IMR-90 (cell line): ENCODE data around the gene PRKAG3. TPM values are rescaled to one million over a fixed set of nuclear protein-coding genes. Genes with fewer than 3 reads are reported as not detected.

Experiments used
- ATAC-seq: fragments of 200-7000 bp; cut with Tn5 transposase; 2 replicates; pipeline ENCODE4 v1.9.1; 2020; ENCODE audit warnings: low read depth, mild to moderate bottlenecking, moderate library complexity
- BruUV-seq: library from RNA; stranded (reverse); fragments of 400-500 nt; replicated peaks from 2 replicates; lab custom pipeline; 2021; lab: Mats Ljungman, UMichigan
- CTCF ChIA-PET: fragments of 300-600 bp; formaldehyde crosslinking; extraction: SDS; loops from one replicate; lab custom pipeline; 2021; ENCODE audit warnings: antibody characterized with exemption; lab: Yijun Ruan, JAX
- POLR2A ChIA-PET: fragments of 300-600 bp; sonication (Branson Sonifier 250); formaldehyde crosslinking; loops from one replicate; lab custom pipeline; 2022; ENCODE audit warnings: antibody characterized with exemption; ENCODE audit not compliant: unreplicated experiment; lab: Charles Lee
- DNase-seq: peaks from one replicate; pipeline ENCODE4 v3.0.0; 2013
- H2AFZ ChIP-seq: replicated peaks from 2 replicates; pipeline ENCODE3; 2013; ENCODE audit warnings: low read length, mild to moderate bottlenecking; ENCODE audit not compliant: poor library complexity
- H2AK5ac ChIP-seq: 2 replicates; pipeline ENCODE4 v1.6.1; 2013; ENCODE audit warnings: low read depth, low read length, inconsistent platforms
- H2AK9ac ChIP-seq: replicated peaks from 2 replicates; pipeline ENCODE3; 2013; ENCODE audit warnings: mild to moderate bottlenecking, low read depth, low read length, moderate library complexity; ENCODE audit not compliant: poor library complexity
- H2BK120ac ChIP-seq: 2 replicates; pipeline ENCODE4 v1.6.1; 2013; ENCODE audit warnings: low read depth, low read length, inconsistent platforms
- H2BK15ac ChIP-seq: 3 replicates; pipeline ENCODE4 v1.6.1; 2013; ENCODE audit warnings: low read depth, low read length, inconsistent platforms
- H2BK20ac ChIP-seq: 2 replicates; pipeline ENCODE4 v1.6.1; 2013; ENCODE audit warnings: low read depth, mild to moderate bottlenecking, inconsistent platforms, low read length, moderate library complexity
- H2BK5ac ChIP-seq: 2 replicates; pipeline ENCODE4 v1.6.1; 2013; ENCODE audit warnings: mild to moderate bottlenecking, low read depth, low read length, inconsistent platforms; ENCODE audit not compliant: poor library complexity, severe bottlenecking
- H3K14ac ChIP-seq: replicated peaks from 2 replicates; pipeline ENCODE4 v1.6.1; 2013; ENCODE audit warnings: low read depth, low read length, inconsistent platforms
- H3K18ac ChIP-seq: 2 replicates; pipeline ENCODE4 v1.6.1; 2013; ENCODE audit warnings: low read depth, low read length, control low read depth
- H3K23ac ChIP-seq: 2 replicates; pipeline ENCODE4 v1.6.1; 2013; ENCODE audit warnings: low read depth, low read length, inconsistent platforms
- H3K27ac ChIP-seq: 2 replicates; pipeline ENCODE4 v1.5.1; 2013; ENCODE audit warnings: mild to moderate bottlenecking, control low read depth, low read length; ENCODE audit not compliant: insufficient read depth
- H3K27me3 ChIP-seq: 2 replicates; pipeline ENCODE4 v1.6.1; 2013; ENCODE audit warnings: low read length; ENCODE audit not compliant: control insufficient read depth, insufficient read depth
- H3K36me3 ChIP-seq: 2 replicates; pipeline ENCODE4 v1.6.1; 2013; ENCODE audit warnings: low read length, mixed read lengths; ENCODE audit not compliant: control insufficient read depth, insufficient read depth
- H3K4ac ChIP-seq: 2 replicates; pipeline ENCODE4 v1.6.1; 2013; ENCODE audit warnings: low read depth, low read length, inconsistent platforms
- H3K4me1 ChIP-seq: 2 replicates; pipeline ENCODE4 v1.6.1; 2013; ENCODE audit warnings: low read length, mixed read lengths; ENCODE audit not compliant: control insufficient read depth, insufficient read depth
- H3K4me2 ChIP-seq: 2 replicates; pipeline ENCODE4 v1.6.1; 2013; ENCODE audit warnings: low read depth, mild to moderate bottlenecking, control low read depth, low read length, moderate library complexity
- H3K4me3 ChIP-seq: 2 replicates; pipeline ENCODE4 v1.5.1; 2013; ENCODE audit warnings: low read depth, mild to moderate bottlenecking, control low read depth, low read length, moderate library complexity; ENCODE audit not compliant: insufficient read depth
- H3K56ac ChIP-seq: 2 replicates; pipeline ENCODE4 v1.6.1; 2013; ENCODE audit warnings: low read length, inconsistent platforms; ENCODE audit not compliant: insufficient read depth; ENCODE audit errors: extremely low read depth
- H3K79me1 ChIP-seq, 2 experiments: 2 replicates each; pipeline ENCODE4 v1.6.1; 2013; ENCODE audit warnings: low read length in 2 of 2, inconsistent platforms in 1 of 2, low read depth in 1 of 2
- H3K9ac ChIP-seq: 2 replicates; pipeline ENCODE4 v1.6.1; 2013; ENCODE audit warnings: low read depth, low read length, control low read depth
- H3K9me1 ChIP-seq: 2 replicates; pipeline ENCODE4 v1.6.1; 2013; ENCODE audit warnings: low read length, inconsistent platforms; ENCODE audit not compliant: insufficient read depth
- H3K9me3 ChIP-seq: 2 replicates; pipeline ENCODE4 v1.6.1; 2013; ENCODE audit warnings: low read length; ENCODE audit not compliant: control insufficient read depth, insufficient read depth
- H4K20me1 ChIP-seq: 2 replicates; pipeline ENCODE4 v1.6.1; 2013; ENCODE audit warnings: low read length, inconsistent platforms; ENCODE audit not compliant: insufficient read depth
- H4K5ac ChIP-seq: 2 replicates; pipeline ENCODE4 v1.6.1; 2013; ENCODE audit warnings: mild to moderate bottlenecking, low read depth, low read length, control low read depth
- H4K8ac ChIP-seq, 2 experiments: 2 replicates each; pipeline ENCODE4 v1.6.1; 2013; ENCODE audit warnings: low read depth in 2 of 2, low read length in 2 of 2, control low read depth in 1 of 2, inconsistent platforms in 1 of 2
- H4K91ac ChIP-seq: 2 replicates; pipeline ENCODE4 v1.6.1; 2013; ENCODE audit warnings: low read depth, low read length, inconsistent platforms; ENCODE audit not compliant: insufficient read depth
- MAZ ChIP-seq: IDR thresholded peaks from 2 replicates; pipeline ENCODE4 v1.6.1; 2012; ENCODE audit warnings: low read depth, mild to moderate bottlenecking, low read length, improper control_type of control experiment, moderate library complexity, borderline replicate concordance
- POLR2A ChIP-seq: IDR thresholded peaks from 2 replicates; pipeline ENCODE4 v1.6.1; 2012; ENCODE audit warnings: mild to moderate bottlenecking, low read depth, low read length
- RFX5 ChIP-seq: IDR thresholded peaks from 2 replicates; pipeline ENCODE4 v1.8.0; 2012; ENCODE audit warnings: low read depth, mild to moderate bottlenecking, low read length, moderate library complexity
- WGBS, 2 experiments: methylation state at CpG; one replicate each; pipeline versions ENCODE4 v1.1.5 to v1.1.7; 2013; ENCODE audit warnings: missing lambda C conversion rate in 2 of 2; ENCODE audit not compliant: insufficient read length in 1 of 2; ENCODE audit errors: extremely low coverage in 2 of 2; 5-methylcytosine and 5-hydroxymethylcytosine counted together
- dilution Hi-C: fragments of 300-500 bp; cut with HindIII; formaldehyde crosslinking; loops from one replicate; pipeline ENCODE4 v1.14.3; 2018; ENCODE audit warnings: low sequenced_read_pairs; ENCODE audit not compliant: unreplicated experiment
- in situ Hi-C: fragments of 300-500 bp; cut with MboI; formaldehyde crosslinking; loops from 3 replicates; pipeline ENCODE4 v1.14.3; 2019; ENCODE audit warnings: low sequenced_read_pairs, inconsistent platforms, mixed read lengths
- intact Hi-C: fragments of 100-400 bp; cut with micrococcal nuclease; formaldehyde crosslinking; loops from 2 replicates; pipeline ENCODE4 v1.10.0; 2022
- polyA plus RNA-seq, 3 experiments: library from polyadenylated mRNA; depleted of rRNA; stranded (reverse); fragments of >200 nt; gene quantifications; 2 replicates each; pipeline ENCODE4 v1.2.3, GENCODE V29; 2012; ENCODE audit warnings: low replicate concordance in 1 of 3
- total RNA-seq: library from RNA; depleted of rRNA; stranded (reverse); fragments of >200 nt; gene quantifications from 2 replicates; pipeline ENCODE4 v1.2.3, GENCODE V29; 2012
- TF ChIP-seq, protein P1 (sequence below): fragments of 150-350 bp; IDR thresholded peaks from 2 replicates; pipeline ENCODE4 v1.6.1; 2016; ENCODE audit warnings: low read depth, mild to moderate bottlenecking, low read length, moderate library complexity, borderline replicate concordance
- TF ChIP-seq, protein P2 (sequence below): conservative IDR thresholded peaks from 2 replicates; pipeline ENCODE4 v1.5.1; 2012; ENCODE audit warnings: mild to moderate bottlenecking, low read depth, low read length, improper control_type of control experiment

Gene PRKAG3
- total and polyA plus RNA-seq, 2 of the 4 experiments (the other 2 are of a cell fraction) = not detected

DNA sequence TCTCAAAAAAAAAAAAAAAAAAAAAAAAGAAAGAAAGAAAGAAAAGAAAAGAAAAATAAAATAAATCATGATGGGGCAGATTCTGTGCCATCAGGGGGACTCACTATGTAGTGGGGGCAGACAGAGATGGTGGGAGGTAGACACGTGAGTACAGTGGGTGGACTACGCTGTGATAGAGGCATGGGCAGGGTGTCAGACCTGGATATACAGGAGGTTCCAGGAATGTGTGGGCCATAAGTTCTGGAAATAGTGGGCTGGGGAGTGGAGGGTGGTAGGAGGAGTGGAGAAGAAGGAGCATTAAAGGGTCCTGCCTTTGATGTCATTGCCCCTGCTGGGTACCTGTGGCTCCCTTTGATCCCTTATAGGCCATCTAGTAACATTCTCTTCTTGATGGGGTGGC, 19.2 kb upstream of the PRKAG3 start:
- dilution Hi-C loops = no loop called here
- no TSS peak for BruUV-seq
- H2BK5ac ChIP-seq = no peak overlapping the region
- no peak overlapping the region for H3K23ac ChIP-seq
- ATAC-seq (no peak), DNase-seq (no peak)
- H4K8ac ChIP-seq = no peak overlapping the region
- TF ChIP-seq, protein P1, sequence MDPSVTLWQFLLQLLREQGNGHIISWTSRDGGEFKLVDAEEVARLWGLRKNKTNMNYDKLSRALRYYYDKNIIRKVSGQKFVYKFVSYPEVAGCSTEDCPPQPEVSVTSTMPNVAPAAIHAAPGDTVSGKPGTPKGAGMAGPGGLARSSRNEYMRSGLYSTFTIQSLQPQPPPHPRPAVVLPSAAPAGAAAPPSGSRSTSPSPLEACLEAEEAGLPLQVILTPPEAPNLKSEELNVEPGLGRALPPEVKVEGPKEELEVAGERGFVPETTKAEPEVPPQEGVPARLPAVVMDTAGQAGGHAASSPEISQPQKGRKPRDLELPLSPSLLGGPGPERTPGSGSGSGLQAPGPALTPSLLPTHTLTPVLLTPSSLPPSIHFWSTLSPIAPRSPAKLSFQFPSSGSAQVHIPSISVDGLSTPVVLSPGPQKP = no peak
- TF ChIP-seq RFX5 (no peak), POLR2A (no peak), MAZ (no peak)
- TF ChIP-seq, protein P2, sequence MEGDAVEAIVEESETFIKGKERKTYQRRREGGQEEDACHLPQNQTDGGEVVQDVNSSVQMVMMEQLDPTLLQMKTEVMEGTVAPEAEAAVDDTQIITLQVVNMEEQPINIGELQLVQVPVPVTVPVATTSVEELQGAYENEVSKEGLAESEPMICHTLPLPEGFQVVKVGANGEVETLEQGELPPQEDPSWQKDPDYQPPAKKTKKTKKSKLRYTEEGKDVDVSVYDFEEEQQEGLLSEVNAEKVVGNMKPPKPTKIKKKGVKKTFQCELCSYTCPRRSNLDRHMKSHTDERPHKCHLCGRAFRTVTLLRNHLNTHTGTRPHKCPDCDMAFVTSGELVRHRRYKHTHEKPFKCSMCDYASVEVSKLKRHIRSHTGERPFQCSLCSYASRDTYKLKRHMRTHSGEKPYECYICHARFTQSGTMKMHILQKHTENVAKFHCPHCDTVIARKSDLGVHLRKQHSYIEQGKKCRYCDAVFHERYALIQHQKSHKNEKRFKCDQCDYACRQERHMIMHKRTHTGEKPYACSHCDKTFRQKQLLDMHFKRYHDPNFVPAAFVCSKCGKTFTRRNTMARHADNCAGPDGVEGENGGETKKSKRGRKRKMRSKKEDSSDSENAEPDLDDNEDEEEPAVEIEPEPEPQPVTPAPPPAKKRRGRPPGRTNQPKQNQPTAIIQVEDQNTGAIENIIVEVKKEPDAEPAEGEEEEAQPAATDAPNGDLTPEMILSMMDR = no peak
- H3K4ac ChIP-seq = no peak overlapping the region
- H3K27ac ChIP-seq = no peak overlapping the region
- no peak overlapping the region for H3K4me3 ChIP-seq
- no peaks in the 10 kb centered on the region for H4K20me1 ChIP-seq
- 90% methylated on average over 2 of the region's 2 CpGs; no CpG with 5 or more reads in 1 of the 2 experiments for WGBS, 2 experiments
- no peak overlapping the region for H2AFZ ChIP-seq
- peaks cover 37% of the 10 kb centered on the region for H3K27me3 ChIP-seq
- no peak overlapping the region for H4K91ac ChIP-seq
- H4K5ac ChIP-seq = no peak overlapping the region
- H3K36me3 ChIP-seq = no peaks in the 10 kb centered on the region
- no peak overlapping the region for H2AK9ac ChIP-seq
- H3K14ac ChIP-seq = no peak overlapping the region
- H2AK5ac ChIP-seq = no peak overlapping the region
- ChIA-PET CTCF (interaction anchor here (0.7 kb wide), 1 partner anchor 151 kb away, joined by 4 read pairs; no protein-coding TSS in a partner anchor), POLR2A (no interaction called here)
- no peak overlapping the region for H2BK15ac ChIP-seq
- no peaks in the 10 kb centered on the region for H3K4me1 ChIP-seq
- H3K56ac ChIP-seq = no peak overlapping the region
- H2BK20ac ChIP-seq = no peak overlapping the region
- H2BK120ac ChIP-seq = no peak overlapping the region
- no peak overlapping the region for H3K9ac ChIP-seq
- no peak overlapping the region for H3K4me2 ChIP-seq
- intact Hi-C loops = no loop called here
- H3K79me1 ChIP-seq = no peaks in the 10 kb centered on the region
- peaks cover 3% of the 10 kb centered on the region; the same call in 1 of the 2 replicates for H3K9me3 ChIP-seq
- H3K9me1 ChIP-seq = no peaks in the 10 kb centered on the region
- no peak overlapping the region for H3K18ac ChIP-seq
- in situ Hi-C loops = no loop called here
